Spleen (tissue), 11 donors: ENCODE data around the gene CACNG7. TPM values are rescaled to one million over a fixed set of nuclear protein-coding genes. Genes with fewer than 3 reads are reported as not detected.
A peak's percentile ranks its signal among the peaks of the same experiment; 100 is the strongest.
"Not testable (repeated sequence)": the region's sequence is repeated elsewhere in the genome, so short reads cannot be mapped to it uniquely, and the experiment has no call there.

Experiments
- DNase-seq: peaks from one replicate; pipeline ENCODE4 v3.0.0-alpha.2; 2020
- H3K27ac ChIP-seq, 8 donors: fragments of 200-600 bp; sonication (generic) in 7 of 8; 1 replicate in 4 of 8; 2 replicates in 4 of 8; pipeline versions ENCODE4 v1.5.0 to v1.8.0; 2016 to 2021; ENCODE audit warnings: inconsistent platforms in 4 of 8, mild to moderate bottlenecking in 4 of 8, moderate library complexity in 1 of 8
- H3K27me3 ChIP-seq, 7 donors: fragments of 200-600 bp; sonication (generic) in 6 of 7; replicated peaks in 1 of 7; 1 replicate in 4 of 7; 2 replicates in 3 of 7; pipeline versions ENCODE4 v1.5.0 to v1.8.0; 2016 to 2021; ENCODE audit warnings: inconsistent platforms in 3 of 7, mild to moderate bottlenecking in 1 of 7
- H3K36me3 ChIP-seq, 6 donors: fragments of 200-600 bp; sonication (generic) in 5 of 6; 1 replicate in 4 of 6; 2 replicates in 2 of 6; pipeline versions ENCODE4 v1.5.0 to v1.8.0; 2016 to 2021; ENCODE audit warnings: inconsistent platforms in 2 of 6
- H3K4me1 ChIP-seq, 6 donors: fragments of 200-600 bp; sonication (generic) in 5 of 6; 1 replicate in 3 of 6; 2 replicates in 3 of 6; pipeline versions ENCODE4 v1.5.0 to v1.8.0; 2016 to 2021; ENCODE audit warnings: inconsistent platforms in 3 of 6
- H3K4me3 ChIP-seq, 8 donors: fragments of 200-600 bp; sonication (generic) in 7 of 8; 1 replicate in 4 of 8; 2 replicates in 4 of 8; pipeline versions ENCODE4 v1.5.0 to v1.8.0; 2016 to 2021; ENCODE audit warnings: inconsistent platforms in 4 of 8, mild to moderate bottlenecking in 4 of 8, moderate library complexity in 2 of 8
- H3K9me3 ChIP-seq, 8 donors: fragments of 200-600 bp; sonication (generic) in 7 of 8; 1 replicate in 4 of 8; 2 replicates in 4 of 8; pipeline versions ENCODE4 v1.5.0 to v1.8.0; 2016 to 2021; ENCODE audit warnings: inconsistent platforms in 4 of 8
- POLR2A ChIP-seq, 3 donors: fragments of 450-650 bp; IDR thresholded peaks; one replicate each; pipeline ENCODE4 v1.5.1; 2017; ENCODE audit warnings: antibody characterized with exemption in 3 of 3, mild to moderate bottlenecking in 1 of 3
- POLR2AphosphoS5 ChIP-seq, 3 donors: sonication (generic); formaldehyde crosslinking; IDR thresholded peaks; one replicate each; pipeline ENCODE4 v1.5.1; 2017; ENCODE audit warnings: antibody characterized with exemption in 3 of 3
- WGBS, 5 donors: extraction: QIAGEN DNeasy Blood & Tissue Kit in 3 of 5; methylation state at CpG; one replicate each; pipeline versions ENCODE4 v1.1.5 to v1.1.7; 2013 to 2018; 5-methylcytosine and 5-hydroxymethylcytosine counted together
- intact Hi-C: fragments of 100-400 bp; cut with DNase I; formaldehyde crosslinking; loops from one replicate; pipeline ENCODE4 v1.15.0; 2023; ENCODE audit warnings: low total_unique reads
- polyA plus RNA-seq, 3 donors: library from polyadenylated mRNA; stranded (reverse); fragments of 200-250 nt; gene quantifications; one replicate each; pipeline ENCODE4 v1.2.1, GENCODE V29; 2013
- total RNA-seq, 7 donors: library from RNA; depleted of rRNA in 3 of 7; stranded (reverse); fragments of >200 nt in 3 of 7; fragmentation: NEBNext Ultra II Directional in 4 of 7; extraction: Animal tissue kit (Norgen Biotek cat#: 25700) in 4 of 7; gene quantifications; one replicate each; pipeline versions ENCODE4 v1.1.0 to v1.2.1, GENCODE V29; 2016 to 2021
- TF ChIP-seq, protein P1 (sequence below), 11 experiments: fragments of 200-600 bp in 7 of 11; fragments of 450-650 bp in 4 of 11; sonication (generic) in 4 of 11; IDR thresholded peaks in 8 of 11; conservative IDR thresholded peaks in 3 of 11; 1 replicate in 7 of 11; 2 replicates in 4 of 11; pipeline versions ENCODE4 v1.4.0 to v1.8.0; 2016 to 2021; ENCODE audit warnings: antibody characterized with exemption in 11 of 11, inconsistent platforms in 4 of 11, mild to moderate bottlenecking in 1 of 11
- donor health status: healthy with polysubstance abuse.
- donor health status: DM: no; HTN: no; CAD: no; lungs with moderate emphysema.
- donor health status: DM: no; HTN: no; CAD: no.
- donor health status: Bipolar disorder and iron deficiency.
- donor health status: healthy.
- donor health status: DM: no; HTN: no; CAD: no.
- donor health status: DM: yes; HTN: yes; CAD: no.

The CACNG7 gene
- total and polyA plus RNA-seq, 10 donors: not detected

GRCh38 chr19:53868091-53868891 lies 40.8 kb upstream of the CACNG7 start:
- Histone ChIP-seq H3K9me3 (no peaks in the 10 kb centered on the region), H3K4me1 (peaks cover 24 to 84% (median 64%) of the 10 kb centered on the region in 6 donors), H3K36me3 (peaks cover 0 to 16% (median 2%) of the 10 kb centered on the region in 6 donors), H3K27ac (peak overlapping the region; percentile 83 to 96 (median 93)), H3K4me3 (peak overlapping the region; percentile 53 to 85 (median 68)), H3K27me3 (peaks cover 0 to 30% (median 0%) of the 10 kb centered on the region in 7 donors)
- WGBS, 5 donors: 0 to 1% (median 1%) methylated on average over 17 to 33 of the region's 37 CpGs
- intact Hi-C loops: no loop called here
- TF ChIP-seq, protein P1, sequence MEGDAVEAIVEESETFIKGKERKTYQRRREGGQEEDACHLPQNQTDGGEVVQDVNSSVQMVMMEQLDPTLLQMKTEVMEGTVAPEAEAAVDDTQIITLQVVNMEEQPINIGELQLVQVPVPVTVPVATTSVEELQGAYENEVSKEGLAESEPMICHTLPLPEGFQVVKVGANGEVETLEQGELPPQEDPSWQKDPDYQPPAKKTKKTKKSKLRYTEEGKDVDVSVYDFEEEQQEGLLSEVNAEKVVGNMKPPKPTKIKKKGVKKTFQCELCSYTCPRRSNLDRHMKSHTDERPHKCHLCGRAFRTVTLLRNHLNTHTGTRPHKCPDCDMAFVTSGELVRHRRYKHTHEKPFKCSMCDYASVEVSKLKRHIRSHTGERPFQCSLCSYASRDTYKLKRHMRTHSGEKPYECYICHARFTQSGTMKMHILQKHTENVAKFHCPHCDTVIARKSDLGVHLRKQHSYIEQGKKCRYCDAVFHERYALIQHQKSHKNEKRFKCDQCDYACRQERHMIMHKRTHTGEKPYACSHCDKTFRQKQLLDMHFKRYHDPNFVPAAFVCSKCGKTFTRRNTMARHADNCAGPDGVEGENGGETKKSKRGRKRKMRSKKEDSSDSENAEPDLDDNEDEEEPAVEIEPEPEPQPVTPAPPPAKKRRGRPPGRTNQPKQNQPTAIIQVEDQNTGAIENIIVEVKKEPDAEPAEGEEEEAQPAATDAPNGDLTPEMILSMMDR (IDR thresholded peaks at IDR 0.05 in 8 of 11, conservative IDR thresholded peaks at IDR 0.05 in 3 of 11): no peak
- no peak for TF ChIP-seq POLR2AphosphoS5 (IDR thresholded peaks at IDR 0.05)
- no peak for TF ChIP-seq POLR2A (IDR thresholded peaks at IDR 0.05)
- DNase-seq: peak; percentile 91

DNA sequence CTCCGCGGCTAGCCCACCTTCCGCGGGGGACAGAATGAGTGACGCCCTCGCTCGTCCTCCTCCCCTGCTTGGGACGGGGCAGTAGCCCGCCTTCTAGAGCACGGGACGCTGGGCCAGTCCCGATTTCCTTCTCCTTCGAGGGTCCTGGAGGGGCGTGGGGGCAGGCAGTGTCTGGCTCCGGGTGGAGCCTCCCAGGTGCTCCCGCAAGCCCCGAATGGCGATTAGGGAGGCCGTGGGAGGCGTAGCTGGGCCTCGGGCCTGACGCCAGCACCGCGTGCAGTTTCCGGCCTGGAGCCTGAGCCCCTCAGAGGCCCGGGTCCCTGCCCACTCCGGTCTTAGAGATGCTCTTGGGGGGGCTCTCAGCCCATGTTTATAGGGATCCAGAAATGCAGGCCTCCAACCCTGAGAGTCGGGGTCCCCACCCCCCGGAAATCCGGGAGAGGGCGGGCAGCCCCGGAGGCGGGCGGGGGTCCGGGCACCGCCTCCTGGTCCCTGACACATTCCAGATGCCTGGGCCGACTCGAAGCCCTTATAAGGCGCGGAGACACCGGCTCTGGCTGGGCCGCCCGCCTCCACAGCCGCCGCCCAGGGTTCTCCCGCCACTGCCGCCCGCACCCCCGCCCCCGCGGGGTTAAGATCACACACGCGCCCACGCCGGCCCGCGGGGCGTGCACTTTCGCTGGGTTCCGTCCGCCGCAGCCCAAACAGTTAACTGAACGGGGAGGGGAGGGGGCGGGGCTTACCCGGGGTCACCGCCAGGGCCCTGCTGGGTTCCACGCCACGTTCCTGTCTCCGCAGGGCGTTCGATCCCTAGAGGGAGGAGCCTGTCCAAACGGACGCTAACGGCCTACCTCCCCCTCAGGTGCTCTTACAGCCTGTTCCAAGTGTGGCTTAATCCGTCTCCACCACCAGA lies 39.9 kb upstream of the CACNG7 start:
- TF ChIP-seq POLR2A (IDR thresholded peaks at IDR 0.05) (no peak), POLR2AphosphoS5 (IDR thresholded peaks at IDR 0.05) (peak; percentile 65 to 88 (median 76))
- TF ChIP-seq, protein P1 (IDR thresholded peaks at IDR 0.05 in 8 of 11, conservative IDR thresholded peaks at IDR 0.05 in 3 of 11): peak; percentile 18 to 80 (median 68)
- no peaks in the 10 kb centered on the region for H3K9me3 ChIP-seq
- 0 to 4% (median 1%) methylated on average over 12 to 75 of the region's 75 CpGs for WGBS, 5 donors
- peak; percentile 96 for DNase-seq
- H3K27ac ChIP-seq: peak overlapping the region; percentile 83 to 96 (median 93)
- H3K4me1 ChIP-seq: peaks cover 24 to 93% (median 71%) of the 10 kb centered on the region in 6 donors
- H3K4me3 ChIP-seq: peak overlapping the region; percentile 53 to 85 (median 68)
- intact Hi-C loops: no loop called here
- H3K36me3 ChIP-seq: peaks cover 2 to 25% (median 11%) of the 10 kb centered on the region in 6 donors
- peaks cover 0 to 30% (median 0%) of the 10 kb centered on the region in 7 donors for H3K27me3 ChIP-seq

- peaks cover 2 to 32% (median 16%) of the 10 kb centered on the region in 6 donors for H3K36me3 ChIP-seq
- WGBS, 5 donors: 3 to 12% (median 6%) methylated on average over 2 to 24 of the region's 24 CpGs
- H3K27me3 ChIP-seq: peaks cover 0 to 26% (median 0%) of the 10 kb centered on the region in 7 donors
- peaks cover 24 to 100% (median 79%) of the 10 kb centered on the region in 6 donors for H3K4me1 ChIP-seq
- H3K27ac ChIP-seq: peak overlapping the region; percentile 83 to 96 (median 93)
- peak overlapping the region; percentile 53 to 85 (median 68) for H3K4me3 ChIP-seq
- H3K9me3 ChIP-seq, intact Hi-C loops, DNase-seq: not testable (repeated sequence)
Observed at GRCh38 chr19:53869805-53870484, 39.1 kb upstream of the CACNG7 start.

- peak overlapping the region; percentile 10 to 96 (median 85) for H3K27ac ChIP-seq
- H3K4me3 ChIP-seq: peak overlapping the region in 5 of 8 donors; percentile 21 to 85 (median 66)
- intact Hi-C loops: no loop called here
- peaks cover 0 to 21% (median 0%) of the 10 kb centered on the region in 7 donors for H3K27me3 ChIP-seq
- 13 to 24% (median 17%) methylated on average over 5 of the region's 5 CpGs for WGBS, 5 donors
- DNase-seq: peak; percentile 86
- H3K4me1 ChIP-seq: peaks cover 24 to 100% (median 80%) of the 10 kb centered on the region in 6 donors
- H3K36me3 ChIP-seq: peaks cover 2 to 38% (median 18%) of the 10 kb centered on the region in 6 donors
- no peaks in the 10 kb centered on the region for H3K9me3 ChIP-seq
- TF ChIP-seq POLR2AphosphoS5 (IDR thresholded peaks at IDR 0.05) (peak in 2 of 3 donors; percentile 60 to 70), POLR2A (IDR thresholded peaks at IDR 0.05) (no peak)
Observed at GRCh38 chr19:53870485-53870844, 38.6 kb upstream of the CACNG7 start.
